ENCODE results near the gene DELE1. TPM values are rescaled to one million over a fixed set of nuclear protein-coding genes. Genes with fewer than 3 reads are reported as not detected.

Gene DELE1
- total RNA-seq, 4 donors from 2014 or later = 38.8 to 92.3 (median 62.5) TPM

GRCh38 chr5:141989720-141990119, 66.0 kb downstream of the DELE1 start:
- no peak for TF ChIP-seq POLR2AphosphoS5 (IDR thresholded peaks at IDR 0.05)
- H3K9me3 ChIP-seq = no peaks in the 10 kb centered on the region
- H3K4me1 ChIP-seq = peaks cover 0 to 16% (median 5%) of the 10 kb centered on the region in 3 donors
- H3K27ac ChIP-seq = no peak overlapping the region
- 4 to 30% methylated on average over 1 of the region's 1 CpG for WGBS, 2 donors (ENCODE audit: low coverage in 1 of 2)
- ATAC-seq = no peak
- H3K27me3 ChIP-seq = no peaks in the 10 kb centered on the region
- no peak overlapping the region for H3K4me3 ChIP-seq
- peaks cover 16 to 85% of the 10 kb centered on the region in 2 donors for H3K36me3 ChIP-seq

Other genes starting within 250 kb of the DELE1 start
- gene ARAP3, start 241.6 kb upstream of the DELE1 start, total RNA-seq = 1 to 10 TPM; 5.3 to 7.2 (median 6.2) TPM
- gene PCDH1, start 45.5 kb upstream of the DELE1 start, total RNA-seq = 10 to 100 TPM; 23.0 to 52.8 (median 30.9) TPM
- 1 to 10 TPM; 4.2 to 6.8 (median 6.0) TPM for gene PCDH12, start 34.3 kb downstream of the DELE1 start, total RNA-seq
- 100 to 1,000 TPM in 2 of 4 donors, 10 to 100 TPM in 2; 72.6 to 115 (median 96.9) TPM for gene RNF14, start 45.2 kb downstream of the DELE1 start, total RNA-seq
- 10 to 100 TPM; 34.1 to 46.1 (median 36.3) TPM for gene GNPDA1, start 89.2 kb downstream of the DELE1 start, total RNA-seq
- gene NDFIP1, start 184.9 kb downstream of the DELE1 start, total RNA-seq = 10 to 100 TPM; 62.4 to 86.7 (median 81.6) TPM

Measured in gastroesophageal sphincter (tissue), 4 donors.